GM19239 (cell line): ENCODE results near the gene KLHDC10.
"Not testable (repeated sequence)": the region's sequence is repeated elsewhere in the genome, so short reads cannot be mapped to it uniquely, and the experiment has no call there.

Experiments used
- DNase-seq: peaks from one replicate; pipeline ENCODE4 v3.0.0; 2011; ENCODE audit warnings: low spot score; ENCODE audit not compliant: insufficient read length
- FAIRE-seq: peaks from 2 replicates; lab custom pipeline; 2011; peaks lifted over from hg19 to GRCh38; lab: Jason Lieb, UNC

KLHDC10 gene

DNA sequence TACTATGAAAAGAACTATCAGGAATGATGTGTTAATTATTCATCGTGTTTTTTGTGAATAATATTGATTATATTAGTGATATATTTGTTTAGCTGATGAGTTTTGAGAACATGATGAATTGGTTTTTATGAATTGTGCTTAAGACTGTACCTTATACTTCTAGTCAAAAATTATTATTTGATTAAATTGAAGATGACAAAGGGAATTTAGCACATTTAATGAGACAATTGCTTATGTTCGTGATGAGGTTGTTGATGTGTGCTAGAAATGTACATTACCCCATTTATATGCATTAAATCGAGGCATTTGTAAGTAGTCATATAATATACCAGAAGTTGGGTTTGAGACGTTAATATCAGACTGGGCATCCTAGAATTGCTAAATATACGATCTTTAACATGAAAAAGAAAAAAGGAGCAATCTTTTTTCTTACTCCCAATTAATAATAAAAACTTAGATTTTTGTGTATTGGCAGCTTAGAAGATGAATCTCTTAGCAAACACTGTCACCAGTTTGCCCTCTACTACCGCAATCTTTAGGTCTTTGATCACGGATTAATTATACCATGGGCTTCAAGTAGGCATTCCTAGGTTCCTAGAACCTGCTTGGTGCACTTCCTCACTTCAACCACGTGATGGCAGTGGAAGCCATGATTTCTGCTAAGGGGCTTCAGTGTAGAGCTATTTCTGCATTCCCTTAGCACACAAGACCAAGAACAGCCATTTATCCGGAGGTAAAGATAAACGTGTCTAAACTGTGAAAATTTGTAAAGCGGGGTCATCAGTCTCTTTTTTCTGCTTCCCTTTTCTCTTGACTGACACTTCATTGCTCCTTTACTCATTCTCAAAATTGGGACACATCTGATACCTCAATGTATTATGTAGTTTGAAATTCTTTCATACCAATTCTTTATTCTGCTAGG lies 1.6 kb downstream of the KLHDC10 start:
- FAIRE-seq (peak; percentile 93), DNase-seq (peak; percentile 70)

GRCh38 chr7:130079846-130080394 lies 9.6 kb downstream of the KLHDC10 start:
- DNase-seq (no peak), FAIRE-seq (no peak)

DNA sequence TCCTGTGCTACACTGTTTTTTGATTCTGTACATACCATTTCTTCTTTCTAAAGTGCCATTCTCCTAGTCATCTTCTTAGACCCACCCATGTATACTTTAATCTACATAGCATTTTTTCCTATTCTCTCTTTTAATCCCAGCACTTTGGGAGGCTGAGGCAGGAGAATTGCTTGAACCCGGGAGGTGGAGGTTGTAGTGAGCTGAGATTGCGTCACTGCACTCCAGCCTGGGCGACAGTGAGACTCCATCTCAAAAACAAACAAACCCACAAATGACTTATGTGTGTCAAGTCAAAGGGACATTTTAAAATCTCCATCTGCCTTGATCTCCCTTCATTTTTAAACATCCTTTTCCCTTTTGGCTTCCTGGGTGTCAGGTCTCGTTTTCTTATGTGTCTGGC lies 13.2 kb downstream of the KLHDC10 start:
- FAIRE-seq, DNase-seq: not testable (repeated sequence)

DNA sequence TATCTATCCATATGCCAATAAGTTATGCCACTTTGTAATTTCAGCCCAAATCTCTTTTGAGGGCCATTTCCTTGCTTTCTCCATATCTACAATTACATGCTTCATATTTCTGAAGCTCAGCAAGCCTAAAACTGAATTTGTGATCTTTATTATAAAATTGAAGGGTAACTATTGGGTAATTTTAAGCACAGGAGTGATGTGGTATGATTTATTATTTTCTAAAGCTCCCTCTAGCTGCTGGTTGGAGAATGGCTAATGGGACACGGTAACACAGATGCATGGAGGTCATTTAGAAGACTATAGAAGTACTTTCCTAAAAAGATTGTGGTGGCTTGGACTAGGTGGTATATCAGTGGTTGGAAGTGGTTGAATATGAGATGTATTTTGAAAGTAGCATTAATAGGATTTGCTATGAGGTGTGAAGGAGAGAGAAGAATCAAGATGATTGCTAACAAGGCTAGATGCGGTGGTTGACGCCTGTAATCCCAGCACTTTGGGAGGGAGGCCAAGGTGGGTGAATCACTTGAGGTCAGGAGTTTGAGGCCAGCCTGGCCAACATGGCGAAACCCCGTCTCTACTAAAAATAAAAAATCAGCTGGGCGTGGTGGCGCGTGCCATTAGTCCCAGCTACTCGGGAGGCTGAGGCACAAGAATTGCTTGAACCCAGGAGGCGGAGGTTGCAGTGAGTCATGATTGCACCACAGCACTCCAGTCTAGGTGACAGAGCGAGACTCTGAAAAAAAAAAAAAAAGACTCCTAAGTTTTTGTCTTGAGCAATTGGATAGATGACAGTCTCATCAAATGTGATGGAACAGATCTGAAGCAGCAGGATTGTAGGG lies 13.9 kb downstream of the KLHDC10 start:
- FAIRE-seq (no peak), DNase-seq (no peak)

- FAIRE-seq: not testable (repeated sequence)
Measured at GRCh38 chr7:130085235-130085634, 14.9 kb downstream of the KLHDC10 start.

DNA sequence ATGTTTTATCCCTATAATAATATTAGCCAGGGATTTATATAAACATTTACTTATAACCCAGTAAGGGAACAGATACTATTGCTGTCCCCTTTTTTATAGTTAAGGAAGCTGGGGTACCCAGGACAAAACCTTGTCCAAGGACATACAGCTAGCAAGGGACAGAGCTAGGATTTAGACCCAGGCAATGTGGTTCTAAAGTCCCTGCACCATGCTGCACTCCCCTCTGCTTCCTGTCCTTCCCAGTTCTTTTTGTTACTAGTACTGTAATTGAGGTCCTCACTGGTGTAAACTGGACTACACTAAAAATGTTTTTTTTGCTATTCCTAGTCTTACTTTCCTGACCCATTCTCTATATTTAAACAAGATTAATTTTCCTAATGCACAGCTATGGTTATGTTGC lies 16.6 kb downstream of the KLHDC10 start:
- FAIRE-seq: no peak
- DNase-seq: no peak

More at GRCh38 chr7:130085235-130085634, 14.9 kb downstream of the KLHDC10 start:
- DNase-seq: not testable (repeated sequence)

- DNase-seq: no peak
- FAIRE-seq: no peak
Measured at GRCh38 chr7:130087364-130087763, 17.0 kb downstream of the KLHDC10 start.

GRCh38 chr7:130090745-130091532 lies 20.6 kb downstream of the KLHDC10 start:
- FAIRE-seq: peak; percentile 58
- no peak for DNase-seq

GRCh38 chr7:130091999-130092398 lies 21.7 kb downstream of the KLHDC10 start:
- FAIRE-seq (peak; percentile 23), DNase-seq (no peak)

DNA sequence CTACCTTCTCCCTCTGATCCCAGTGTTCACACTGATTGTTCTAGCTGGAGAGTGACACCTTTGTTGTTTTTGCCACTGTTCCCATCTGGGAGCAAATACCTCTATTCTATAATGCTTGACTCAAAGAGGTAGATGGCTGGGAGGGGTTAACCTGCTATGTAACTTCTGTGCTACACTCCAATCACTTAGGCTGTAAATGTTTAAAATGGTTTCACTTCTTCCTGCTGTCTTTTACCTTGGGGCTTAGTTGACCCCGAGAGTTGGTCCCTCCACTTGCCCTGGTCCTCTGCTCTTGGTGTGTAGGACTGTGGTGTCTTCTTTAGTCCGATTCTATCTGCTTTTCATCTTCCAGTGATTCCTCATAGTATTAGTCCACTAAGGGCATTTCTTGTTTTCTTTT lies 22.3 kb downstream of the KLHDC10 start:
- peak; percentile 79 for FAIRE-seq

DNA sequence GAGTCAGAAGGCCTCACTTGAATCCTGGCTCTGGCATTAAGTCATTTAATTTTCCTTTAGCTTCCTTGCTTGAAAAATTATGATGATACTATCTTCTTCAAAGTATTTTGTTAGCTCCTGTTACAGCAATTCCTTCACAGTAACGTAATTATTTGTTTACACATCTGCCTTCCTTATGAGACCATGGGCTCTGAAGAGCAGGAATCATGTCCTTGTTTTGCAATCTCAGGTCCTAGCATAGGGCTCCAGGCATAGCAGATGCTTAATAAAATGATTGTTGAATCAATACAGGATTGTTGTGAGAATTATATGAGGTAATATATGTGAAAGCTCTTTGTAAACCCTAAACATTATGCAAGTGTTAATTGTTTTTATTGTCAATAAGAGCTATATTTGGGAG lies 25.5 kb downstream of the KLHDC10 start:
- DNase-seq (no peak), FAIRE-seq (no peak)

More for the DNA sequence above, 22.3 kb downstream of the KLHDC10 start:
- DNase-seq: no peak

DNA sequence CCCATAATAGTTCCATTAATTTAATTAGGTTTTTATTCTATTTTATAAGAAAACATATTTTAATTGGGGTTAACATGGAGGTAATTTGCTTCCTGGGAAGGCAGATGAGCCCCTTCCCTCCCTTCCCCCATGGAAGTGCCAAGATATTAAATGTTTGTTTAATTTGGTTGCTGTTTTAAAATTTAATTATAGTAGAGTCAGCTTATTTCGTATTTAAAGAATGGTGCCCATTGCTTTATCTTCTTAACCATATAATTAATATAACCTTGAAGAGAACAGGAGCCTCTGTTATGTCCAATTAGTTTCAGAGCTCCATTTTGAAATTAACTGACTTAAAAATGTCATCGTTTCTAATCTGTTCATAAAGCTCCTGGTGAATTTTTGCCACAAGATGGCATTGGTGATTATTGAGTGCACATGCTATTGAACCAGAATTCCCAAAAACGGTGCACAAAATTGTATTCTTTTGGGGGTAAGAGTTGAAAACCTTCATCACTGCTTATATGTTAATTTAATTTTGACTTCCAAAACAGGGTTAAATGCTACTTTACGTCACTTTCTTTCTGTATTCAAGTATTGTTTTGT lies 26.0 kb downstream of the KLHDC10 start:
- no peak for DNase-seq
- no peak for FAIRE-seq

DNA sequence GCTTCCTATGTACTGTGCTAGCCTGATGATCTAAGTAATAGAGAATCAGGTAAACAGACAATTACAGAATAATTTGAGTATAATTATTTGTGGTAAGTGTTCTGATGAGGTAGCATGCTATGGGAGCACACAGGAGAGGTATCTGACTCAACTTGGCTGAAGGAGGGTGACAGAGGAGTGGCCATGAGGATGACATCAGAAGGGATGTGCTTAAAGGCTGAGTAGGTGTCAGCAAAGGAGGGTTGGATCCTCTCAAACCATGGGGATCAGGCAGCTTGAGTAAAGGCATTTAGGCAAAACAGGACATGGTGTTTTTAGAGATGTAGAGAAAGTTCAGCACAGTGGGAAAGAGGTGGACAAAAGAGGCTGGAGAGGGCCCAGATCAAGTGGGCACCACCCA lies 29.0 kb downstream of the KLHDC10 start:
- FAIRE-seq: no peak
- no peak for DNase-seq

DNA sequence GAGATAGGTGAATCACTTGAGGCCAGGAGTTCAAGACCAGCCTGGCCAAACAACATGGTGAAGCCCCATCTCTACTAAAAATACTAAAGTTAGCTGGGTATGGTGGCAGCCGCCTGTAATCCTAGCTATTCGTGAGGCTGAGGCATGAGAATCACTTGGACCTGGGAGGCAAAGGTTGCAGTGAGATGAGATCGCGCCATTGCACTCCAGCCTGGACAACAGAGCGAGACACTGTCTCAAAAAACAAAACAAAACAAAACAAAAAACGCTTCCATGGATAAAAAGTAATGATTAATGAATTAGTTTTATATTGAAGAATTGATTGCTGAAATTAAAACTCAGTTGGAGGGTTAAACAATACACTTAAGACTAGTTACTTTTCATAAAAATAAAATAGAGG lies 32.3 kb downstream of the KLHDC10 start:
- DNase-seq (no peak), FAIRE-seq (no peak)

DNA sequence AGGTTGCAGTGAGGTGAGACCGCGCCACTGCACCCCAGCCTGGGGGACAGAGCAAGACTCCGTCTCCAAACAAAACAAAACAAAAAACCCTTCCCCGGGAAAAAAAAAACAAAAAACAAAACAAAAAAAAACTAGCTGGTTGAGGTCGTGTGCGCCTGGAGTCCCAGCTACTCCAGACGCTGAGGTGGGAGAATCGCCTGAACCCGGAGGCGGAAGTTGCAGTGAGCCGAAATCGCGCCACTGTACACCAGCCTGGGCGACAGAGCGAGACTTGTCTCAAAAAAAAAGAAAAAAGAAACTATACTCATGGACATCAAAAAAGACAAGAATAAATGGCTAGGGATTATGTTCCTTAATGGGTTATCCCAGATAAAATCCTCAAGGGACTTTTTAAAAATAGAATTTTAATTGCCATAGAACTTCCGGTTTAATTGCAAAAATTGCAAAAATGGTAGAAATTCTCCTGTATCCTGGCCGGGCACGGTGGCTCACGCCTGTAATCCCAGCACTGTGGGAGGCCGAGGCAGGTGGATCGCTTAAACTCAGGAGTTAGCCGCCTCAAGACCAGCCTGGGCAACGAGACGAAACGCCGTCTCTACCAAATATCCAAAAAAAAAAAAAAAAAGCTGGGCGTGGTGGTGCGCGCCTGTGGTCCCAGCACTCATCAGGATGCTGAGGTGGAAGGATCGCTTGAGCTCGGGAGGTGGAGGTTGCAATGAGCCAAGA lies 37.8 kb downstream of the KLHDC10 start:
- FAIRE-seq: no peak

DNA sequence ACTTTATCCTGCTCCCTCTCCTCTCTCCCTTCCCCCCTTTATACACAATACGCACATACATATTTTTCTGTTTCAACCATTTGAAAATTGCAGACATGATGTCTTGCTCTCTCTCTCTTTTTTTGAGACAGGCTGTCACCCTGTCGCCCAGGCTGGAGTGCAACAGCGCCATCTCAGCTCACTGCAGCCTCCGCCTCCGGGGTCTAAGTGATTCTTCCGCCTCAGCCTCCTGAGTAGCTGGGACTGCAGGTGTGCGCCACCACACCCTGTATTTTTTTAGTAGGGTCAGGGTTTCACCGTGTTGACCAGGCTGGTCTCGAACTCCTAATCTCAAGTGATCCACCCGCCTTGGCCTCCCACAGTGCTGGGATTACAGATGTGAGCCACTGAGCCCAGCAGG lies 38.5 kb downstream of the KLHDC10 start:
- DNase-seq: no peak
- no peak for FAIRE-seq

More for the DNA sequence above, 37.8 kb downstream of the KLHDC10 start:
- no peak for DNase-seq

DNA sequence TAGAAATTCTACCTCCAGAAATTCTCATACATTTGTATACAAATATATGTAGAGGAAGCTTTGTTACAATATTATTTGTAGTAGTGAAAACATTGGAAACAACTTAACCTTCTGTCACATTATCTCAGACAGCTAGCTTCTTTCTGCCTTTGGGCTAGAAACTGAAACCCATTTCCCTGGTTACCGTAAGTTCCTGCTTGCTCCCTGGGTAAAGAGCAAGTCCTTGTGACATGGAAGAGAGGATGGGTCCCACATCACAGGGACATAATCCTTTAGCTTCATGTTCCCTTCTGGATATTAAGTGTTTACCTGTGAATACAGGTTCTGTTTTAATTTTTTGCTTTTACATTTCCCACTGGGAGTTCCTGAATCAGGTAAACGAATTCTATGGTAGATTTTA lies 41.8 kb downstream of the KLHDC10 start:
- FAIRE-seq (peak; percentile 68), DNase-seq (no peak)

DNA sequence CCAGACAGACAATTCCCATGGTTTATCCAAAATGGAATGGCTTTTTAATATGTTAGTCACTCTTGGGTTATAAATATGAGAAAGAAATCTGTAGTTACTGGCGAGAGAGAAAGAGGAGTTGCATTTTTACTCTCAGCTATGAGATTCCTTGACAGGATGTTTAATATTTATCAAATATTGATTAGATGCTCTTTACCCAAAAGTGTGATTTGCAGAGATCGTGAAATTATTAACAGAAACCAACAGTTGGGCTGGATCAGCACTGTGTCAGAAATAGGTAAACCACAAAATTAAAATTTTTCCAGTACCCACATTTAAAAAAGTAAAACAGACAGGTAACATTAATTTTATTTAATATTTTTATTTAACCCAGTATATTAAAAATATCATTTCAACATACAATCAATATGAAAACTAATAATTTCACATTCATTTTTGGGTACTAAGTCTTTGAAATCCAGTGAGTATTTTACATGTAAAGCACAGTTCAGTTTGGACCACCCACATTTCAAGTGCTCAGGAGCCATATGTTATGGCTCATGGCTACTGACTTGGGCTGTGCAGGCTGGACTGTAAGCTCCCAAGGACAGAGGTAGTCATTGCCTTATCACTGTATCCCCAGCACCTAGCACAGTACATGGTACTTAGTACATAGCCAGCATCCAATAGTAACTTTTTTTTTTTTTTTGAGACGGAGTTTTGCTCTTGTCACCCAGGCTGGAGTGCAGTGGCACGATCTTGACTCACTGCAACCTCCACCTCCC lies 42.5 kb downstream of the KLHDC10 start:
- FAIRE-seq: peak; percentile 11
- no peak for DNase-seq
